ENCODE measurements around the gene GALNT17.

- TF ChIP-seq CTCF (conservative IDR thresholded peaks at IDR 0.05; ENCODE audit: low read length) (no peak), EZH2phosphoT487 (IDR thresholded peaks at IDR 0.05; ENCODE audit: borderline replicate concordance) (no peak)
These were observed 138.6 kb downstream of the GALNT17 start for GRCh38 chr7:71270558-71270957.

All from Loucy (cell line).